Neural progenitor cell (in vitro differentiated cells): ENCODE results near the gene GLUL.

Experiments
- EZH2phosphoT487 ChIP-seq: fragments of 200-600 bp; sonication (generic); IDR thresholded peaks from 2 replicates; pipeline ENCODE4 v1.6.1; 2017; ENCODE audit warnings: antibody characterized with exemption
- TF ChIP-seq, protein P1 (sequence below): fragments of 200-600 bp; sonication (generic); IDR thresholded peaks from 2 replicates; pipeline ENCODE4 v1.5.1; 2017; ENCODE audit warnings: antibody characterized with exemption, mild to moderate bottlenecking

DNA sequence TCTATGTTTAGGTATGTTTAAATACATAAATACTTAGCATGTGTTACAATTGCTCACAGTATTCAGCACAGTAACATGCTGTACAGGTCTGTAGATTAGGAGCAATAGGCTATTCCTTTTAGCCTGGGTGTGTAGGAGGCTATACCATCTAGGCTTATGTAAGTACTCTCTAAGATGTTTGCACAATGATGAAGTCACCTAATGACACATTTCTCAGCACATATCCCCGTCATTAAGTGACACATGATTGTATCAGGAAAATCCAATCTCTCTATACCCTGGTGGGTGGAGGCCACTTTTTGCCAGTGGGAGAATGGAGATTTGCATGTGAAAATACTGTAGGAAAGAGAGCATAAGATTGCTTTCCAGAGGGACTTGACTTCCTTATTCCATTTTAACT, 14.4 kb upstream of the GLUL start:
- TF ChIP-seq, protein P1, sequence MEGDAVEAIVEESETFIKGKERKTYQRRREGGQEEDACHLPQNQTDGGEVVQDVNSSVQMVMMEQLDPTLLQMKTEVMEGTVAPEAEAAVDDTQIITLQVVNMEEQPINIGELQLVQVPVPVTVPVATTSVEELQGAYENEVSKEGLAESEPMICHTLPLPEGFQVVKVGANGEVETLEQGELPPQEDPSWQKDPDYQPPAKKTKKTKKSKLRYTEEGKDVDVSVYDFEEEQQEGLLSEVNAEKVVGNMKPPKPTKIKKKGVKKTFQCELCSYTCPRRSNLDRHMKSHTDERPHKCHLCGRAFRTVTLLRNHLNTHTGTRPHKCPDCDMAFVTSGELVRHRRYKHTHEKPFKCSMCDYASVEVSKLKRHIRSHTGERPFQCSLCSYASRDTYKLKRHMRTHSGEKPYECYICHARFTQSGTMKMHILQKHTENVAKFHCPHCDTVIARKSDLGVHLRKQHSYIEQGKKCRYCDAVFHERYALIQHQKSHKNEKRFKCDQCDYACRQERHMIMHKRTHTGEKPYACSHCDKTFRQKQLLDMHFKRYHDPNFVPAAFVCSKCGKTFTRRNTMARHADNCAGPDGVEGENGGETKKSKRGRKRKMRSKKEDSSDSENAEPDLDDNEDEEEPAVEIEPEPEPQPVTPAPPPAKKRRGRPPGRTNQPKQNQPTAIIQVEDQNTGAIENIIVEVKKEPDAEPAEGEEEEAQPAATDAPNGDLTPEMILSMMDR: no peak
- no peak for TF ChIP-seq EZH2phosphoT487
